ENCODE data around the gene MGAT5.
"Not testable (repeated sequence)": the region's sequence is repeated elsewhere in the genome, so short reads cannot be mapped to it uniquely, and the experiment has no call there.

The MGAT5 gene

DNA sequence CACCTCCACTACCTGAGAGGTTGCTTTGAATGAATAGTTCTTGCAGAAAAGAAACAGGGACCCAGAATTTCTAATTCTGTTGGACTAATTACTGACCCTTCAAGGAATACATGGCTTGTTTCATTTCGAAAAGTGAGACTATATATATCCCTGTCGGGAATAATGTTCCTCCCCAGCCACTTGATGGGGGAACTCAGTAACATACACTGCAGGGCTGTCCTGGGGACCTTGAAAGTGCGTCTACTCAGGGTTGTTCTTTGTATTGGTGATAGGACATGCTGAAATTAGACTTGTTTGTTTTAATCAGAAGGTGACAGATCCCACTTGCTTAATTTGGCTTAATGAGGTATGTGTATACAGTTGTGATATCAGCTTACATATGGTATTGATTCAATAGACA is 25.5 kb downstream of the MGAT5 start:
- no peak for DNase-seq

DNA sequence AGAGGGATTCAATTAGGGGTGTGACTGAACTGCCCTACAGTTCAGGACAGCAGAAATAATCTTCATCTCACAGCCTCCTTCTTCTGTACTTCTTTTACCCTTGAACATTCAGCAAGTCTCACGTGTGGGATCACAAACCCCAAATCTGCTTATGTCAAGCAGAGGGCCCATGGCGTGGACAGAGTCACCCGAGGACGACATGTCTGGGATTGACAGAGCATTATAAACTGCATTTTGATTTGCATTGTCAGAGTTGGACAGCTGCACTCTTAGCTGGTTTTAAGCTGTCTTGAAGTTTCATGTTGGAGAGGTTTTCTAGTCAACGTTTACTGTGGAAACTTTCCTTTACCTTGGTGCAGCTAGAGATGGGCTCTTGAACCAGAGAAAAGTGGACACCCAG is 26.4 kb downstream of the MGAT5 start:
- no peak for DNase-seq

DNA sequence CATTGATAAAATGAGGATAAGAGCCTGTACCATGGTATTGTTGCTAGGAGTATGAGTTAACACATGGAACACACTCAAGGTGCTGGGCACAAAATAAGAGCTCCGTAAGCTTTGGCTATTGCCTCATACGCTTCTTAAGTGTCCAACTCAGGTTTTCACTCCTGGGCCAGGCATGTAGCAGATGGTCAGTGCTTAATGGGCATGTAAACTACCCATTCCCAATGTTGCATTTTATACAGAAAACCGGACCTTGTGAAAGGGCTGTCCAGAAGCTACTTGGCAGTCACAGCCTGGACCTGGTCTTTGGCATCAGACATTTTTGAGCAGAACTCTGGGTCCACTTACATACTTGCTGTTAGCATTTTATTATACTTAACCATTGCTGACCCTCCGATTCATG is 26.9 kb downstream of the MGAT5 start:
- DNase-seq: no peak

DNA sequence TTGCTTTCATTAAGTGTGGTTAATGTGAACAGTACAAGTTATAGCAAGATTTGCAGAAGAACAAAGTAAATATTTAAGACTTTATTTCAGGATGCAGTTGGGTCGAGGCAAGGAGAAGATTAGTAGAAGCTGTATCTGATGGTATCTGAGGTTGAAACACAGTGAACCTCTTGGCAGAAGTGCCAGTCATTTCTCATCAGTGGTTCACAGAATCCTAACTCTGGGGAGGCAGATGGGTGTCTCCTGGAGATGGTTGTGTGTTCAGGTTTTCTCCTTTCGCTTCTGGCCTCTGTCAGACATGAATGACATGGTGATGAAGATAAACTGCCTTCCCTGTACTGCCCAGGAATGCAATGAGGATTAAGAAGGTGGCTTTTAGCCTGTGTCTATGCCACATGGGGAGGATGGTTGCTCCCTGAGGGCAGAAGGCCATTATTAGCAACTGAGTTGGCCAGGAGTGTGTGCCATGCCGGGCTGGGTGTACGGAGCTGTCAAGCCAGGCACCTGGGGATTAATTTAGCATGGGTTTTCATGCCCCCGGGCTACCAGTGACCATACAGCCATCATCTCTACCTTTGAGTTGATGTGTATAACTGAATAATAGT is 28.0 kb downstream of the MGAT5 start:
- DNase-seq: peak in 1 of 5 experiments; percentile 62

DNA sequence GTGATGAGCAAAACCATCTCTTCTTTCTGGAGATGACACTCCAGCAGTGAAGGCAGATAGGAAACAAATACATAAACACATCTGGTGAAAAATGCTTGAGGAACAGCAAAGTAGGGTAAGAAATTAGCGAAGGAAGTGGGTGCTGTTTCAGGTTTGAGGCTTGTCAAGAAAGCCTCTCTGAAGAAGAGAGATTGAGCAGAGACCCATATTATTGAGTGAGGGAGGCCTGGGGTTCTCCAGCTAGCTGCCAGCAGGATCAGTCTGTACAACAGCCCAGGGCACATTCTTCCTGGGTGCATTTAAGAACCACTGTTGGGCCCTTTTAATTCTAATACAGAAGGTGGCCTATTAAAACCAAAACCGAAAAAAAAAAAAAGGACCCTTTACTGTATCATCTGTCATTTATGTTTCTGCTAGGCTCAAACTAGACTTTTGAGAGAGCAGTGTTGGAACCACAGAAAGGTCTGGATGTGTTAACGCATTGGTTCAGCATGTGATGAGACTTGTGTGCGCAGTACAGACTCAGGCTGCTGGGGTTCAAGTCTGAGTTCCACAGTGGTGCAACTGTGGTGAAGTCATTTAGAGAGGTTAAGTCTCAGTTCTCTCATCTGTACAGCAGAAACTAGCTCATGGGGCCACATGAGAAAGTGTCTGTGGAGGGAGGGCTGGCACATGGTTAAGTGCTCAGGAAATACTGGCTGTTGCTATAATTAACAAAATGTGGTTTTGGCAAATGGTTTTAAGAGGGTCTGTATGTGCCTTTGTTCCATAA is 28.9 kb downstream of the MGAT5 start:
- DNase-seq: peak in 2 of 5 experiments; percentile 36 to 72

DNA sequence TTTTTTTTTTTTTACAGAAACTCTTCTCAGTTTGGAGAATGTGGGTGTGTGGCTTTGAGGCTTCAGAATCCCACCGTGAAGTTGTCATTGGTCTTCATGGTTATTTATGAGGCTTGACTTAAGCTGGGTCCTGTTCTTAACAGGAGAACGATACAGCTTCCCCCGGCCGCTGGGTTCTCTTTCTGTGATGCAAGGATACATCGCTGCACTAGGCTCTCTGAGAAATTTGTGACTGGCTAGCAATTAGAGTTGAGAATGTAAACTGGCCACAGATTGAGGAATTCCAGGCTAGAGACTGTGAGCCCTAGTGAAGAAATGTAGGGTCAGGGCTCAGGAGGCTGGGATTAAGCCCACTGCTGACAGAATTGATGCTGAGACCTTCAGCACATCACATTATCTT is 29.8 kb downstream of the MGAT5 start:
- no peak for DNase-seq

DNA sequence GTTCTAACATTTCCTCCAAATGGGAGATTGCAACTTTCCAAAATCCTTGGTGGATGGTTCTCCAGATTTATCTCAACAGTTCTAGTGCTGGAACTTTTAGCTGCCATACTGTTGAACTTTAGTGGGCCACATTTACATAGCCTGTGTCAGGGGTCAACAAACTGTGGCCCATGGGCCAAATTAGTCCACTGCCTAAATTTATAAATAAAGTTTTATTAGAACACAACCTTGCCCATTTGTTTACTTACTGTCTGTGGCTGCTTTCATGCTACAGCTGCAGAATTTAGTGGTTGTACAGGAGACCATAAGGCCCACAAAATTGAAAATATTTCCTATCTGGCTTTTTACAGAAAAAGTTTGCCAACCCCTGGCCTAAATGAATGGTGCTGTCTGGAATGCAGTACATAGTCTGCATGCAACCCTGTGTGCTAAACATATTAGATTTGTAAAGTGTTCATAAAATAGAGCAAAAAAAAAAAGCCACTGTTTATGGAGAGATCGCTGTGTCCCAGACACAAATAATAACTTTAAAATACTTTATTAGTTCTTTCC is 30.3 kb downstream of the MGAT5 start:
- no peak for DNase-seq

DNA sequence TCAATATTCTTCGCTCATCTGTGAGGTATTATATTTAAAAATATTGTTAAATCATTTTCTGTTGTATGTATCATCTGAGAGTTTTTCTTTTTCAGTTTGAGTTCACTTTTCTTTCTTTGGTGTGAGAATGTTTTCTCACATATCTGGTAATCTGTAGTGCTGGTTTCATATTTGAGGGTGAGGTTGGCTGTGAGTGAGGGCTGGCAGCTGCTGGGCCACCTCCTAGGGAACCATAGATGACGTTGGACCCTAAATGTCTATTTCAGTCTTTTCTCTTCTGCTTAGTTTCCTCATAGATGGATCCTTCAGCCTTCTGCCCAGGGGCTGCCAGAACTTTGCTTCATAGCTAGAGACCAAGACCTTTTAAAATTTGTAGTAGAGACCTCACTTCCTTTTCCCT is 33.5 kb downstream of the MGAT5 start:
- DNase-seq: peak in 1 of 5 experiments; percentile 79

DNA sequence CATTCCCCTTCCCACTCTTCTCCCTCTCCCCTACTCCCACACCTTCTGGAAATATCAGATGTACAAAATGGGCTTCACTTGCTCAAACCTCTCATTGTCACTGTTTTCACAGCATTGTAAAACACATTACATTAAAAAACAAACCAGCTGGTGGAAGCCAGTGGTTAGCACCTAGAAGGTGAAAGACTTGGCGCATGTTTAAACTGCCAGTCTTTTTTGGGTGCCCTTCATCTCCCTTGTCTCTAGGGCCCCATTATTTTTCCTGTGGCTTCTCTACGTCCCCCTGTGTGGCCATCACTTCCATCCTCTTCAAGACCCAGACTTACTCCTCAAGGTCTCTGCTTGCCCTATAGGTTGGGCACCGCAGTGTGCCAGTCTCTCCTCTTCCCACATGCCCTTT is 34.9 kb downstream of the MGAT5 start:
- DNase-seq: peak in 2 of 5 experiments; percentile 12 to 38

DNA sequence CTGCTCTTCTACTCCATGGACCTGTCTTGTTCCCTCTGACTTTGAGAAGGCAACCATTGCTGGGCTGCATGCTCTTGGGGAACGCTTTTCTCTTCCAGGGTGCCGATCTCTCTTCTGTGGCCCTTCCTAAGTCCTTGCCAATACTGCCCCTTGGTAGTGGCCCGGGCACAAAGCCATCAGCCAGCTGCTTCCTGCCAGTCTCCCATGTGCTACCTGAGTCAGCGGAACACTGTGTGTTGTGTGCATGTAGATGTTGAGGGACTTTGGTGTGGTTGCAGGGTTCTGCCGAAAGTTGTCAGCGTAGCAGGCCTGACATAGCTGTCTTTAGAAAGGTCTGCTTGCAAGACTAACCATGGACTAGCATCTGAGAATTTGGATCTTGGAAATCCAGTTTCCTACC is 35.4 kb downstream of the MGAT5 start:
- no peak for DNase-seq

DNA sequence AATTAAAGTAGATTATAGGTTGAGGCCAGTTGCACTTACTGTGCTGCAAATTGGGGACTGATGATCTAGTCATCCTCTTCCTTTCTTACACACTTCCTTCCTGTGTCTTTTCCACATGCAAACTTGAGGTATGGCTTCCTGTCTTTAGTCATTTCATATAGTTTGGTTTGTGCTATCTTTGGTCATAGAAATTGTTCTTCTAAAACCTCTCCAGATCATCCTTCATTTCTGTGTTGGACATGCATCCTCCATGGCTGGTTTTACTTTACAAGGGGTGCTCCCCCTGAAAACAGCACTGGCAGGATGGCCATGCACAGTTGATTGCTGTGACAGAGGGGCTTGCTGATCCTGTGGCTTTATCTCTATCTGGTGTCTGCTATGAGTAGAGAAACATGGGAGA is 36.5 kb downstream of the MGAT5 start:
- DNase-seq: peak in 2 of 5 experiments; percentile 14 to 88

DNA sequence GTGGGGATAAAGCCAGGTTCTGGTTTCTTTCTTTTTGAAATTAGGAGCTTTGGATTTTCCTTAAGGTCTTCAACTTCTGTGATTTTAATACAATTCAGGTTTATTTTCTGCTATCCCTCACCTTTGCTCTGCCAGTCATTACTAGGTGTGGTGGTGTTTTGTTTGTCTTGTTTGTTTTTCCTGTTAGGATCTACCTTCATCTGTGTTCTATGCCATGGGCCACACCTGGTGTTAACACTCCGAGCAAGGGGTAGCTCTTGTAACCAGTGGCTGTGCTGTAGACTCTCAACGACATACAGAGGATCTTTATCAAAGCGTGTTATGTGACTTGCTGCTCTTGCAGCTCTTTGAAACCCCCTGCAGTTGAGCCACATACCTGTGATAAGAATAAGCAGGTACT is 38.6 kb downstream of the MGAT5 start:
- no peak for DNase-seq

DNA sequence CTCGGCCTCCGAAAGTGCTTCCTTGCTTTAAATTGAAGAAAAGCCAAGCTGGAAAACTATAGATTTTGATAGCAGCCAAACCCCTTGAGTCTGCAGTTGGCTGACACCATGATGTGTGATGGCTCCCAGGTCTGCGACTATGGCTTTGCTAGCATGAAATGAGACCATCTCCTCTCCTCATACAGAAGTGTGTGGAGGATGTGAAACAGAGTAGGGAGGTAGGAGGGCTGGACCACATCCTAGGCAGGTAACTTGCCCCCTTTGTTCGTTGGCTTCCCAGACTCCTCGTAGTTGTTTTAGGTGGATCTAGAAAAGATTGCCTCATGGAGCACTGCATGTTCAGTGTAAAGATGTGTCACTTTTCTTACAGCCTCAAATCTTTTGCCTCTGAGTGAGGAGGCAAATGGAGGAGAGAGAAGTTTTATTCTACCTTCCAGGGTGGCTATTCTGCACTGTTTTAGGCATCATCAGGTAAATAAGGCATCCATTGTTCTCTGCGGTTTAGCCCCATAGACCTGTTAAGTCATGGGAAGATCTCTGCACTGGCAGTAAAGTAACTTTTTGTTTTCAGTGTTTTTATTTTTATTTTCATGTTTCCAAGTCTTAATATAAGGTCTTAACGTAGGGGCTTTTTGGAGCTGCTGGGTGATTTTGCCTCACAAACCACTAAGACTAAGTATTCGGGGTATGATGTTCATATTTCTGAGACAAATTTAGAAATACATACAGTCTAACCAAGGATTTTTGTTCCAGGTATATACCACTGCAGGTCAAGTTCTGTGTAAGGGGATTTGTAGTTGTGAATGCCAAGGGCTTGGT is 40.1 kb downstream of the MGAT5 start:
- no peak for DNase-seq

DNA sequence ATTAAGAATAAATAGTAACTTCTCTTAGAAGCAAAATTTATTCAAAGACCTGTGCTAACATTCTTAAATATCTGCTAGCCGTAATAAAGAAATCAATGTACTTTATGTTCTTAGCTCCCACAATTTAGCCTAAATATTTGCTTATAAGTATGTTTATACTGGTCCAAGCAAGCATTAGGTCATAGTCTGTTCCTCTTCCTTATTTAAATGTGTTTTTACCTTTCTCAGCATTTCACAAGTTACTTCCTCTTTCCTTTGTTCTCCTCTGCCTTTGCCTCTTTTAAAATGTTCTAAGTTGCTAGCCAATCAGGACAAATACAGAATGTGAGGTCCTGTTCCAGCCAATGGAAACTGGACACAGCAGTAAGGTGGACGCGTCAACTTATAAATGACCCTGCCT is 40.7 kb downstream of the MGAT5 start:
- DNase-seq: not testable (repeated sequence)

DNA sequence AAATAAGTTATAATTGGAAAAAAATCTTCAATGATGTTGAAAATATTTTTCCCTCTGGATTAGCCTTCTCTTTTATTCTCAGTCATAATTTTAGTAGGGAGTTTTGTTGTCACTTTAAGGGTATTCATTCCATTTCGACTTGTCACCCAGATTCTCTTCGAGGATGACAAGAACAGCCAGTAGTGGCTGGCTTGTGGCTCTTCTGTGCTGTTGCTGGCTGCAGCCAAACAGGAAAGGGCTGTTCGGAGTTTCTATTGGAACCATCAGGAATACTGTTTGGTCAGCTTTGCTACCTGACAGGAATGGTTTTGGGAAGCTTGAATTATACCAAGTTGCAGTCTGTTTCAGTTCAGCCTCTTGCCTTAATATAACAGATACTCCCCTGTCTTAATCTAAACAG is 41.6 kb downstream of the MGAT5 start:
- DNase-seq: no peak

DNA sequence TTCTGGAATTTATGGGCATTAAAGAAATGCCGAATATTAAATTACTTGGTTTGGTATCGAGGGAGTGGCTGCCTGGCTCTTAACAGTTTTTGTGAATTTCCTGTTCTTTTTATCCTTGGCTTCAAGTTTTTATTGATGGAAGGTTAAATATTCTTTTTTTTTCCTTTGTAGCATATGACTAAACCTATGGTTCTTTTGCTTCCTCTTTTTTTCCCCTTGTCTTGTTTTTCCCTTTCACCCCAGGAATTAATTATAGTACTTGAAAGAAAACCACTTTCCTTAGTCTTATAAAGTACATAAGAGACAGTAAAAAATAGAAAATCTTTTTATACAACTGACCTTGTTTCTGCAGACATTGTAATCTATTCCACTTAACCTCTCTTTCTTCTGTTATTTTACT is 42.4 kb downstream of the MGAT5 start:
- DNase-seq: no peak

DNA sequence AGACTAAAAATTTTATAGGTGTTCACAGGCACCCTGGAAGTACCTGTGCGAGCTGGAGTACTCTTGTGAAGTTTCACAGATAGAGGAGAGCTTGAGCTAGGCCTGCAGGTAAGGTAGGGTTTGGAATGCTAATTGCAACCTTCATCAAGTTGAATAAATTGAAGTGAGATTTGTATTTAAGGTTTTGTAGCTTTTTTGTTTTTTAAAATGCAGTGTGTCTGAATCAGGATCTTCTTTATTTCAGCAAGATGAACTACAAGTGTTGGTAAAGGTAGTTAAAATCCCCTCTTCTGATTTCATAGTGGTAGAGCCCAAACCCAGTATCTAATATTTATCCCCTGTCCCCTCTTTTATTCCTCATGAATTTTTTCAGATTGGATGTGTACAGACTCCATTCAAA is 45.5 kb downstream of the MGAT5 start:
- DNase-seq: no peak

DNA sequence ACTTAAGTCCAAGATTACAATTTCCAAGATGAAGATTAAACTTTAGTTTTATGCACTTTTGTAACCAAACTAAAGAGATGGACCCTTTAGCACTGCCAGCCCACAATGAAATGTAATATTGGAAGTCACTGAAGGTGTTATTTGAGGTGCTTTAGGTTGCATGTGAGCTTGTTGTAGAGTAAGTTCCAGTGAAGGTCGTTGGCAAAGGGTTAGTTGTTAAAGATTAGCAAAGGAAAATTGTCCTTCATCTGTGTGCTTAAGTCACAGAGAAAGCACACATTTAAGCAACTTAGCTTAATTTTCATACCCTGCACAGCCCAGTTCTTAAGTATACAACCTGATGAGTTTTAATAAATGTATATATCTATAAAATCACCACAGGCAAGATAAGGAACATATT is 46.7 kb downstream of the MGAT5 start:
- no peak for DNase-seq

DNA sequence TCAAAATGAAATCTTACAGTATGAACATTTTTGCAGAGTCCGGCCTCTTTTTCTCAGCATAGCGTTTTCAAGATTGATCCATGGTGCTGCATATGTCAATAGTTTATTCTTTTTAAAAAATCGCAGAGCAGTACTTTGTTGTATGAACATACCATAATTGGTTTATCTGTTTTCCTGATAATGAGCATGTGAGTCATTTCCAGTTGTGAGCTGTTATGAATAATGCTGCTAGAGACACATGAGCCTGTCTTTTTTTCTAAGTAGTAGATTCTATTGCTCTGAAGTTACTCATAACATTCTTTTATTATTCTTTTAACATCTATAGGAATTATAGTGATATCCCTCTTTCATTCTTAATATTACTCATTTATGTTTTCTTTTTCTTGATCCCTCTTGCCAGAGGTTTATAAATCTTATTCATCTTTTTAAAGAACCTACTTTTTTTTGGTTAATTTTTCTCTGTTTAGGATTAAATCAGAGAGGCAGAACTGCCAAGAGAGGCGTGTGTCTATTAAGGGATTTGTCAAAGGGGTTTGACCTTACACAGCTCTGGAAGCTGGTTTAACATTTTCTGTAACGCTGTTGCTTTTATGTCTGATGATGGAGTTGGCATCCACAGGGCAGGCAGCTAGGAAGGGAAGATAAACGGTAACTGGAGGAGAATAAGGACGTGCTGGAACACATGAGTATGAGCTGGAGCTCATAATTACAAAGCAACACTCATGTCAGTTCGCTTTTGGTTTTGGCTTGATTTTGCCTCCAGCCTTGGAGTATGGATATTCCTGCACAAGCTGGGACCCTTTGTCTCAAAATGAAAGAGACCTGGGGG is 47.4 kb downstream of the MGAT5 start:
- DNase-seq: peak in 1 of 5 experiments; percentile 71

DNA sequence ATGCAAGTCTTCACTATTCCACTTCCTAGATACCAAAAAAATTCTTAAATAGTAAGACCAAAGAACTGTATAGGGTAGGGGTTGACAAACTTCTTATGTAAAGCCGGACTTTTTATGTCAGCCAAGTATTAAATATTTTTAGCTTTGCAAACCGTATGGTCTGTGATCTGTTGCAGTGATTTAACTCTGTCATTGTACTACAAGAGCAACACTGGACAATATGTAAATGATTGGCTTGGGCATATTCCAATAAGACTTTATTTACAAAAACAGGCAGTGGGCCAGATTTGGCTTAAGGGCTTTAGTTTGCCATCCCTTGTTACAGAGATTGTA is 48.0 kb downstream of the MGAT5 start:
- no peak for DNase-seq

DNA sequence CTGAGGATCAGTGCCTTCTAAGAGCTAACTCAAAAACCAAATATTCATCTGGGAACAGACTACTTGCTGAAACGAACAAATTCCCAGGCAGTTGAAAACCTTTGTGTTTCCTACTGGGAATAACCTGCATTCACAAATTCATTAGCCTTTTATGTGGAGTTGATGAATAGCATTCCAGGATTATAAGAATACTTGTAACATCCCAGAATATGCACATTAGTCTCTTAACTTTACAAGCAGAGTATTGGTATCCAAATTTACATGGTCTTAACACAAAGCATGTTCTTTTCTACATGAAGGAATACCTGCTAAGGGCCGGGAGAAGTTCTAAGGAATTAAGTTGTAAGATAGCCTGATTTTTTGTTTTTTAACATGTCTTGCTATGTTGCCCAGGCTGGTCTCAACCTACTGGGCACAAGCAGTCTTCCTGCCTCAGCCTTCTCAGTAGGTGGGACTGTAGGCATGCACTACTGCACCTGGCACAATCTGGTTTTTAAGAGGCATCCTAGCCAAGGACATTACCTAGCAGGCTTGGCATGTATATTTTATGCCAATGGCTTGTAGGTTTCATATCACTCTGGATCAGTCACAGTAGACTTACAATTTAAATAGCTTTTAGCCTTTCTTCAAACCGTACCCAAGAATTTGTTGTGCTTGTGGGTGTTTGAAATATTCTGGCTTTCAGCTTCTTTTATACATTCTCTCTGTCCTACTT is 50.7 kb downstream of the MGAT5 start:
- DNase-seq: no peak

DNA sequence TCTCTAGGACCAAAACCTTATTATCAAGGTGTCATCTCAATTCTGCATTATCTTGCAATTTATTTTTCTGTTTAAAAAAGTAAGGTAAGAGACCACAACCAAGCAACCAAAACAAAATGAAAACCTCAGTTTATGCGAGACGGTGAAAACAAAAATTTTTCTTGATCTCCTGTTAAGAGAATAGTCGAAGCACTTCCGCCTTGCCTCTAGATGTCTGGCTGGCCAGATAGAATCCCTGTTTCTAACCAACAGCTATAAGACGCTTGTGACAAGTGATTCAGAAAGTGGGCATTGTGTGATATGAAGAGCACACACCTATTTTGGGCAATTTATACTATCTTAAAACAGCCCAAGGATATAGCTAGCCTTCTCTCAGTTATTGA is 51.2 kb downstream of the MGAT5 start:
- no peak for DNase-seq

Measured in T-helper 2 cell (primary cell).